Measurements from ENCODE around the gene SLC22A4.

The SLC22A4 gene

DNA sequence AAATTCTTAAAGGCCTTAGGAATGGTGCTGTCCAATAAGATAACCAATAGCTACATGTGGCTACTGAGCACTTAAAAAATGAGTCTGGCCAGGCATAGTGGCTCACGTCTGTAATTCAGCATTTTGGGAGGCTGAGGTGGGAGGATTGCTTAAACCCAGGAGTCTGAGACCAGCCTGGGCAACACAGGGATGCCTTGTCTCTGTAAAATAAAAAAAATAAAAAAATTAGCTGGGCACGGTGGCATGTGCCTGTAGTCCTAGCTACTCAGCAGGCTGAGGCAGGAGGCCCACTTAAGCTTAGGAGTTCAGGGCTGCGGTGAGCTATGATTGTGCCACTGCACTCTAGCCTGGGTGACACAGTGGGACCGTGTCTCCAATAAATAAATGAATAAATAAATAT lies 74.0 kb downstream of the SLC22A4 start:
- Histone ChIP-seq H3K9me3 (ENCODE audit: control insufficient read depth, insufficient read depth, low read length) (no peaks in the 10 kb centered on the region), H3K4me3 (ENCODE audit: low read depth, low read length) (no peak overlapping the region), H3K4me1 (ENCODE audit: control insufficient read depth, insufficient read depth, low read length) (peaks cover 4% of the 10 kb centered on the region)

DNA sequence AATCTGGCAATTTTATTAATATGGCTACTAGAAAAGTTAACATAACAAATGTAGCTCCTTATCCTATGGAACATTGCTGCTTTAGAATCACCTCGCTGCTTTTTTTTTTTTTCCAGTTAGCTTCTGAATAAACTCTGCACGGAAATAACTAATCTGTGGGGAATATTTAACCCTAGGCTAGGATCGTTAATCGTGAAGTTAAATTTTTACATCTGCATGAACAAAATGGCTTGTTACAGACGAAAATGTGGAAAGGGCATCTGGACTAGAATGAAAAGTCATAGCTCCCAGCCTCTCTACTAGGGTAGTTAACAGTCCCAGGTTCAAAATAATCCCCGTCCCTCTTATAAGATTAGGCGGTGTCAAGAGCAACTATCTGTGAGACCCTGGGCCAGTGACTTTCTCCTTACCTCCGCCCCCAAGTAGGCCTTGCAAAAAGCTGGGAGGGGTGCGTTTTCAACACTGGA lies 74.8 kb downstream of the SLC22A4 start:
- peaks cover 14% of the 10 kb centered on the region for H3K27me3 ChIP-seq (ENCODE audit: control insufficient read depth, insufficient read depth, low read length)
- peaks cover 2% of the 10 kb centered on the region for H3K36me3 ChIP-seq (ENCODE audit: control insufficient read depth, insufficient read depth, low read length)
- no peaks in the 10 kb centered on the region for H3K9me3 ChIP-seq (ENCODE audit: control insufficient read depth, insufficient read depth, low read length)
- peaks cover 4% of the 10 kb centered on the region for H3K4me1 ChIP-seq (ENCODE audit: control insufficient read depth, insufficient read depth, low read length)
- H3K9ac ChIP-seq (ENCODE audit: low read depth, low read length), result peak overlapping the region; percentile 65
- peak overlapping the region; percentile 65 for H3K4me3 ChIP-seq (ENCODE audit: low read depth, low read length)

More for the DNA sequence above, 74.0 kb downstream of the SLC22A4 start:
- Histone ChIP-seq H3K9ac (ENCODE audit: low read depth, low read length) (no peak overlapping the region), H3K27me3 (ENCODE audit: control insufficient read depth, insufficient read depth, low read length) (peaks cover 14% of the 10 kb centered on the region), H3K36me3 (ENCODE audit: control insufficient read depth, insufficient read depth, low read length) (peaks cover 2% of the 10 kb centered on the region)

DNA sequence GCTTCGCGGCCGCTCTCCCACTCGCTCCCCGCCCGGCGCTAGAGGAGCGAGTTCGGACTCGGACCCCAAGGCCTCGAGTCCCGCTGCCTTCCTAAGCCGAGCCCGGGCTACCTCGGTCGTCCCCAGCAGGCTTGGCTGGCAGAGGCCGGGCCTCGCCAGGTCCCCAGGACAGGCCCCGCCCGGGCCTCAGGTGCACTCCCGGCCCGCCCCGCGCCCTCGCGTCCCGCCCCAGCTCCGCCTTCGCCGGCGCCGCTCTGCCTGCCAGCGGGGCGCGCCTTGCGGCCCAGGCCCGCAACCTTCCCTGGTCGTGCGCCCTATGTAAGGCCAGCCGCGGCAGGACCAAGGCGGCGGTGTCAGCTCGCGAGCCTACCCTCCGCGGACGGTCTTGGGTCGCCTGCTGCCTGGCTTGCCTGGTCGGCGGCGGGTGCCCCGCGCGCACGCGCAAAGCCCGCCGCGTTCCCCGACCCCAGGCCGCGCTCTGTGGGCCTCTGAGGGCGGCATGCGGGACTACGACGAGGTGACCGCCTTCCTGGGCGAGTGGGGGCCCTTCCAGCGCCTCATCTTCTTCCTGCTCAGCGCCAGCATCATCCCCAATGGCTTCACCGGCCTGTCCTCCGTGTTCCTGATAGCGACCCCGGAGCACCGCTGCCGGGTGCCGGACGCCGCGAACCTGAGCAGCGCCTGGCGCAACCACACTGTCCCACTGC lies 75.4 kb downstream of the SLC22A4 start, which contains the start of gene SLC22A5:
Gene SLC22A5 (plus strand): TSS at position 237 of the 707 bp plus-strand sequence. CDS start 263 bp downstream, at position 500.
- peak within 1 kb of the TSS; percentile 65 for H3K9ac ChIP-seq (ENCODE audit: low read depth, low read length)
- H3K4me3 ChIP-seq (ENCODE audit: low read depth, low read length), result peak within 1 kb of the TSS; percentile 65
- H3K27me3 ChIP-seq (ENCODE audit: control insufficient read depth, insufficient read depth, low read length), result peaks cover 14% of the 10 kb centered on the region
- H3K36me3 ChIP-seq (ENCODE audit: control insufficient read depth, insufficient read depth, low read length), result peaks cover under 1% of the 10 kb centered on the region
- H3K9me3 ChIP-seq (ENCODE audit: control insufficient read depth, insufficient read depth, low read length), result no peaks in the 10 kb centered on the region
- H3K4me1 ChIP-seq (ENCODE audit: control insufficient read depth, insufficient read depth, low read length), result peaks cover 4% of the 10 kb centered on the region

DNA sequence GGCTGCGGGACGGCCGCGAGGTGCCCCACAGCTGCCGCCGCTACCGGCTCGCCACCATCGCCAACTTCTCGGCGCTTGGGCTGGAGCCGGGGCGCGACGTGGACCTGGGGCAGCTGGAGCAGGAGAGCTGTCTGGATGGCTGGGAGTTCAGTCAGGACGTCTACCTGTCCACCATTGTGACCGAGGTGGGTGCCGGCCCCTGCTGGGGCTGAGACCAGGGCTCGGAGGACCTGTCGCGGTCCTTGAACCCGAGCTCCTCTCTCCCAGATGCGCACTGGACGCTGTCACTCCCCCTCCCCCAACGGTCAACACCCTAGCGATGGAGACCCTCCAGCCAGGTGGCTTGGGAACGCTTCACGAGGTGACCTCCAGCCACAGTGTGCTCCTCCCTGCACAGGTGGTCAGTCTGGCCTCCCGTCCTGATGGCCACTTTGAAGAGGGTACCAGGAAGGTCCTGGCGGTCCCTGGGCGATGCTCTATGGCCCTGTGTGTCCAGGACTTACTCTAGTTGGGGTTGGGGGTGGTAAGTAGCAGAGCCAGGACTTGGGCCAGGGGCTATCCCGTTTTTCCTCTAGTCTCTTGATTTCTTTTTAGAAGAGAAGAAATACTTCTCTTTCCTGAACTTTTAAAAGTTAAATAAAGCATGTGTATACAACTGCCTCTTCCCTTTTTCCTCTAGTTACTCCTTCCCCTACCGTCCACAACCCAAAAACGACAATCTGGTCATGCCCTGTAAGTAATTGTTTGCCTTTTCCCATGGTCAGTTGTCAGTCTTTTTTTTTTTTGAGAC lies 76.2 kb downstream of the SLC22A4 start:
- Histone ChIP-seq H3K4me1 (ENCODE audit: control insufficient read depth, insufficient read depth, low read length) (peaks cover 4% of the 10 kb centered on the region), H3K9ac (ENCODE audit: low read depth, low read length) (no peak overlapping the region), H3K9me3 (ENCODE audit: control insufficient read depth, insufficient read depth, low read length) (no peaks in the 10 kb centered on the region), H3K36me3 (ENCODE audit: control insufficient read depth, insufficient read depth, low read length) (no peaks in the 10 kb centered on the region), H3K4me3 (ENCODE audit: low read depth, low read length) (peak overlapping the region; percentile 65), H3K27me3 (ENCODE audit: control insufficient read depth, insufficient read depth, low read length) (peaks cover 14% of the 10 kb centered on the region)

DNA sequence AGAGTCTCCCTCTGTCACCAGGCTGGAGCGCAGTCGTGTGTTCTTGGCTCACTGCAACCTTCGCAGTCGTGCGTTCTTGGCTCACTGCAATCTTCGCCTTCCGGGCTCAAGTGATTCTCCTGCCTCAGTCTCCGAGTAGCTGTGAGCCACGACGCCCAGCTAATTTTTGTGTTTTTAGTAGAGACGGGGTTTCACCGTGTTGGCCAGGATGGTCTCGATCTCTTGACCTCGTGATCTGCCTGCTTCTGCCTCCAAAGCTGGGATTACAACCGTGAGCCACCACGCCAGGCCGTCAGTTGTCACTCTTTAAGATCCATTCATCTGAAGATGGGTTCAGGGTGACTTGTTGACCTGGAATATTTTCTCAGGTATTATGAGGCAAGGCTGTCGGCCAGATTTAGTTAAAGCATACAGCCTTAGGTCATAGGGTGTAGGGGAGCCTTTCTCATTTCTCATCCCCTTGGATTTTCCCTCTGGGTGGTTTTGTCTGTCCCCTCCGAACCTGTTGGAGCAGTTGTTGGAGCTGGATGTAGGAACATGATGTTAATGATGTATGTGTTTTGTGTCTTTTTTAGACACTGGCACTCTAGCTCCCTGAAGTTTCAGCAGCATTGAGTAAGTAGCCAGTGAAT lies 76.9 kb downstream of the SLC22A4 start:
- Histone ChIP-seq H3K4me1 (ENCODE audit: control insufficient read depth, insufficient read depth, low read length) (peaks cover 4% of the 10 kb centered on the region), H3K9me3 (ENCODE audit: control insufficient read depth, insufficient read depth, low read length) (no peaks in the 10 kb centered on the region), H3K36me3 (ENCODE audit: control insufficient read depth, insufficient read depth, low read length) (no peaks in the 10 kb centered on the region), H3K4me3 (ENCODE audit: low read depth, low read length) (no peak overlapping the region), H3K27me3 (ENCODE audit: control insufficient read depth, insufficient read depth, low read length) (peaks cover 14% of the 10 kb centered on the region), H3K9ac (ENCODE audit: low read depth, low read length) (no peak overlapping the region)

DNA sequence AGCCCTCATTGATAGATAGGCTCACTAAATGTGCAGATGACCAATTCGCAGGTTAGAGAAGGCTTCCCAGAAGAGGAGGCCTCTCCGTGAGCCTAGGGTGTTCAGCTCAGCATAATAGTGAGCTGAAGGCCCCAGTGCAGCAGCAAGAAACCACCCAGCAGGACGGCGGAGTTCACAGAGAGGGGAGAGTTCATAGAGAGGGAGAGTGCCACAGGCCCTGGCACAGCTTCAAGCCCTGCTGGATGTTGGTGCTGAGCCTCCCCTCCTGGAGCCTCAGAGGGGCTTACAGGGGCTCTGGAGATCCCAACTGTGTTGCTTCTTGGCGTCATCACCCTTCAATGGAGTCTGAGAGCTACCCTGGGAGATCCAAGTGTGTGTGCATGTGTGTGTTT lies 77.4 kb downstream of the SLC22A4 start:
- no peak overlapping the region for H3K9ac ChIP-seq (ENCODE audit: low read depth, low read length)
- no peaks in the 10 kb centered on the region for H3K9me3 ChIP-seq (ENCODE audit: control insufficient read depth, insufficient read depth, low read length)
- H3K27me3 ChIP-seq (ENCODE audit: control insufficient read depth, insufficient read depth, low read length), result peaks cover 14% of the 10 kb centered on the region
- peaks cover 4% of the 10 kb centered on the region for H3K4me1 ChIP-seq (ENCODE audit: control insufficient read depth, insufficient read depth, low read length)
- H3K36me3 ChIP-seq (ENCODE audit: control insufficient read depth, insufficient read depth, low read length), result no peaks in the 10 kb centered on the region
- no peak overlapping the region for H3K4me3 ChIP-seq (ENCODE audit: low read depth, low read length)

DNA sequence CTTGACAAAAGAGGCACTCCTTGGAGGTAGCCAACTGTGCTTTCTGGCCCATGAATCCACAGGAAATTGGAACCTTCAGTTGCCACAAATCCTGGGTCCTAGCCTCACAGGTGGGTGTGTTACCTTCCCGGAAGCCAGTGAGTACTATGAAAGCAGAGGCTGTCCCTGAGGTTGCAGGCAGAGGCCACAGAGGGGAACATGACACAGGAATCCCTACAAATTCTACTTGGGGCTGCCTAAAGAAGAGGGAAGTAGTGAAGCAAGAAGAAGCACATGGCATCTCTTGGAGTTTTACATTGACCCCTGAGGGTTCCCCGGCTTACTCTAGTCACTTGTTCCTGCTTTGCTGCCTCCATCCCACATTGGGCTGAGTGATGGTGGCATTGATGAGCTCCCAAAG lies 77.9 kb downstream of the SLC22A4 start:
- no peaks in the 10 kb centered on the region for H3K36me3 ChIP-seq (ENCODE audit: control insufficient read depth, insufficient read depth, low read length)
- H3K27me3 ChIP-seq (ENCODE audit: control insufficient read depth, insufficient read depth, low read length), result peaks cover 14% of the 10 kb centered on the region
- no peak overlapping the region for H3K9ac ChIP-seq (ENCODE audit: low read depth, low read length)
- H3K4me1 ChIP-seq (ENCODE audit: control insufficient read depth, insufficient read depth, low read length), result peaks cover 4% of the 10 kb centered on the region
- H3K4me3 ChIP-seq (ENCODE audit: low read depth, low read length), result no peak overlapping the region
- H3K9me3 ChIP-seq (ENCODE audit: control insufficient read depth, insufficient read depth, low read length), result no peaks in the 10 kb centered on the region

DNA sequence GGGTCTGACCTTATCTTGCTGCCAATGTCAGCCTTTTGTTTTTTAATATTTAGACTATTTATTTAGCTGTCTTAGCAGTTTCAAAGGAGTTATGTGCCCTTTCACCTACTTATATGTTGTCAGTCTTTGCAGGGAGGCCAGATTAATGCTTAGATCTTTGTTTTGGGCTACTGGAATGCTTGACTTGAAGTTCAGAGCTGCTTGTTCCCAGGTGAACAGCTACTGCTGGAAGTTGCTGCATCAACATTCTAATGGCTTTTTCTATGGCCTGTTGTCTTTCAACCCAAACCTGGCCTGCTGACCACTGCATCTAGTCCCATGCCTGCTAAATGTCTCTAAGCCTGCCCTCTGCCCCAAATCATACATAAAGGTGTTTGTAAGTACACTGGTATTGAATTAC lies 78.3 kb downstream of the SLC22A4 start:
- Histone ChIP-seq H3K36me3 (ENCODE audit: control insufficient read depth, insufficient read depth, low read length) (no peaks in the 10 kb centered on the region), H3K4me3 (ENCODE audit: low read depth, low read length) (no peak overlapping the region), H3K9ac (ENCODE audit: low read depth, low read length) (no peak overlapping the region), H3K27me3 (ENCODE audit: control insufficient read depth, insufficient read depth, low read length) (peaks cover 14% of the 10 kb centered on the region), H3K9me3 (ENCODE audit: control insufficient read depth, insufficient read depth, low read length) (no peaks in the 10 kb centered on the region), H3K4me1 (ENCODE audit: control insufficient read depth, insufficient read depth, low read length) (peaks cover 4% of the 10 kb centered on the region)

DNA sequence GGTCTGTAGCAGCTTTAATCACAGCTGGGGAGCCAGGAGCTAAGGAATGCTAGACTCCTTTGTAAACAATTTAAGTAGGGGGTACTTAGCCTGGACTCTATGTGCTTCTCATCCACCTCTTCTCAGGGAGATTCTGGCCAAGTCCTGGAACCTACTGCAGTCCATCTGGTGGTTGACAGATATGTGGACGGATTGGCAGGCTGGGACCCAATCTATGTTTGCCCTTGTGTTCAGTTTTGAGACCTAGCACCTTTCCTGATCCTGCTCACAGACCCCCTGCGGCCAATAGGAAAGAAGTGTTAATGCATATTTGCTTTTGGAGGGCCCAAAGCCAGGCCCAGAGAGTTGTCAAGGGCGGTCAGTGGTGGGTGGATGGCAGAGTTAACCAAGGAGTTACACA lies 81.8 kb downstream of the SLC22A4 start:
- Histone ChIP-seq H3K27me3 (ENCODE audit: control insufficient read depth, insufficient read depth, low read length) (peaks cover 6% of the 10 kb centered on the region), H3K9me3 (ENCODE audit: control insufficient read depth, insufficient read depth, low read length) (no peaks in the 10 kb centered on the region), H3K4me3 (ENCODE audit: low read depth, low read length) (no peak overlapping the region), H3K36me3 (ENCODE audit: control insufficient read depth, insufficient read depth, low read length) (no peaks in the 10 kb centered on the region), H3K4me1 (ENCODE audit: control insufficient read depth, insufficient read depth, low read length) (no peaks in the 10 kb centered on the region), H3K9ac (ENCODE audit: low read depth, low read length) (no peak overlapping the region)

DNA sequence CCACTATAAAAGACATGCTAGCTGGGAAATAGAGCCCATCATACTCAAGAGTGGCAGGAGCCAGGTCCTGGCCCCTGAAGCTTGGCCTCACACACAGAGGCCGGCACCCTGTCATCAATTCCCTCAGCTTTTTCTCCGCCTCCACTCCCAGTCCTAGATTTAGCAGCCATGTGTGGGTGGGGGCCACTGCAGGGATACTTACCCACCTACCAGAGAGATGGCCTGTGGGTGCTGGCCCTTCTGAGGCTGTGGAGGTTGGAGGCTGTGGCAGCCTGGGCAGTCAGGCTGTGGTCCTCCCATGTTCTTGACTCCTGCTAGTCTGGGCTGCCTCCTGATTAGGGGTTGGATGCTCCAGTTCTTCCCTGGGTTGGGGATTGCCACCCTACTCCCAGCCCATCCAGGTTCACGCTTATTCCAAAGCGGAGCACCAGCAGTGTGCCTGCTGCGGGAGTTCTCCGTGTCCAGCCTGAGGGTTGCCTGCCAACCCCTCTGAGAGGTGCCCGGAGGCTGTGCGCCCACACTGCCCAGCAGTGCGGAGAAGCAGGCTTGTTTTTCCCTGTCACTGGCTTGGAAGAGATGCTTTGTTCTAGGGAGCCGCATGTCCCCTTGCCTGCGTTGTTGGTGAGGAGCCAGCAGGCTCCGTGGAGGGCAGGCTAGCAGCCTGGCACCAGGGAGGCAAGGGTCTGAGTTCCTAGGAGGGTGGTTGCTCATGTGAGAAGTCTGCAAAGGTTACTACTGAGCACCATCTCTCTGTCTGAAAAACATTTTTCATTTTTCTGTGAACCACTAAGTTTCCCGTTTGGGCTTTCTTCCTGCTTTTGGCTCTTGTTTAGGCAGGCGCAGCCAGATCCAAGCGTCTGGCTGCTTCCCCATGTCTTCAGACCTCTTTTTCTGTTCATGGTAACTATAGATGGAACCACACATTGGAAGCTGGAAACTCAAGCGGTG lies 82.8 kb downstream of the SLC22A4 start:
- Histone ChIP-seq H3K9ac (ENCODE audit: low read depth, low read length) (no peak overlapping the region), H3K27me3 (ENCODE audit: control insufficient read depth, insufficient read depth, low read length) (no peaks in the 10 kb centered on the region), H3K36me3 (ENCODE audit: control insufficient read depth, insufficient read depth, low read length) (no peaks in the 10 kb centered on the region)

DNA sequence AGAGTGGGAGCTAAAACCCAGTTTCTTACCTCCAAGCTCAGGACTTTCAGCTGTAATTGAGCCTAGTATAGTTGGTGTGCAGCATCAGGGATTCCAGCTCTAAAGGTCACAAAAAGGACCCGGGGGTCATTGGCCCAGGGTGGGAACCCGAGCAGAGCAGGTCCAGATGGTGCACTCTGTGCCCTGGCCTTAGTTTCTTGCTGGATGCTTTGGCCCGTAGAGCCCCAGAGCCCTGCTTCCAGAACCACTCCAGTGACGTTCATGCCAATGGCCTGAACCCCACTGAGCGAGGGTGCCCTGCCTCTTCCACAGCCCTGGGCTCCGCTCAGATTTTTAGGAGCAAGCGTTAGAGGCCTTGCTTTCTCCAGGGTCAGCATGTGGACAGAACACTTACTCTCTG lies 83.5 kb downstream of the SLC22A4 start:
- Histone ChIP-seq H3K4me1 (ENCODE audit: control insufficient read depth, insufficient read depth, low read length) (no peaks in the 10 kb centered on the region), H3K4me3 (ENCODE audit: low read depth, low read length) (no peak overlapping the region), H3K9ac (ENCODE audit: low read depth, low read length) (no peak overlapping the region), H3K9me3 (ENCODE audit: control insufficient read depth, insufficient read depth, low read length) (no peaks in the 10 kb centered on the region), H3K27me3 (ENCODE audit: control insufficient read depth, insufficient read depth, low read length) (no peaks in the 10 kb centered on the region), H3K36me3 (ENCODE audit: control insufficient read depth, insufficient read depth, low read length) (no peaks in the 10 kb centered on the region)

More for the DNA sequence above, 82.8 kb downstream of the SLC22A4 start:
- Histone ChIP-seq H3K9me3 (ENCODE audit: control insufficient read depth, insufficient read depth, low read length) (no peaks in the 10 kb centered on the region), H3K4me1 (ENCODE audit: control insufficient read depth, insufficient read depth, low read length) (no peaks in the 10 kb centered on the region), H3K4me3 (ENCODE audit: low read depth, low read length) (no peak overlapping the region)

All from iPS-15b (cell line).